ENCODE data around the gene IL18BP. TPM values are rescaled to one million over a fixed set of nuclear protein-coding genes. Genes with fewer than 3 reads are reported as not detected.

Gene IL18BP
- total and polyA plus RNA-seq, 2 donors (not counting 3 experiments of a cell fraction or from before 2014, with no cell fraction given) = 12.9 to 20.1 TPM

GRCh38 chr11:72005347-72006260, 6.9 kb downstream of the IL18BP start:
- H3K27ac ChIP-seq (ENCODE audit: insufficient read depth, low read depth, low read length) = no peak overlapping the region
- no peaks in the 10 kb centered on the region for H3K9me1 ChIP-seq (replicated peaks; ENCODE audit: control insufficient read depth, extremely low read depth, insufficient read depth, low read length)
- intact Hi-C loops (cut with micrococcal nuclease) (no loop called here), dilution Hi-C loops (cut with MboI; ENCODE audit: extremely low pct_ligation_motif_present, low sequenced_read_pairs) (no loop called here)
- H3K79me2 ChIP-seq (ENCODE audit: control insufficient read depth, insufficient read depth, low read length) = no peaks in the 10 kb centered on the region
- BruUV-seq (replicated peaks) = no TSS peak
- ChIA-PET CTCF (interaction anchor here (0.6 to 2.0 kb wide), 3 partner anchors 13 to 29 kb away, joined by 3 to 7 read pairs (median 5); no protein-coding TSS in a partner anchor), POLR2A (no interaction called here)
- H3K4me3 ChIP-seq (replicated peaks in 1 of 3; ENCODE audit: insufficient read depth in 1 of 3, low read depth in 1 of 3, low read length in 3 of 3) = no peak overlapping the region
- FAIRE-seq (peak; percentile 73), DNase-seq (ENCODE audit: low read depth, low spot score) (peak; percentile 42)
- H3K27me3 ChIP-seq (ENCODE audit: control insufficient read depth in 2 of 2, insufficient read depth in 2 of 2, low read length in 2 of 2) = no peaks in the 10 kb centered on the region
- no peaks in the 10 kb centered on the region for H4K20me1 ChIP-seq (replicated peaks; ENCODE audit: control insufficient read depth, extremely low read depth, insufficient read depth, low read length)
- peaks cover 23 to 77% of the 10 kb centered on the region in 2 experiments for H3K36me3 ChIP-seq (ENCODE audit: control insufficient read depth in 2 of 2, extremely low read depth in 1 of 2, insufficient read depth in 2 of 2, low read length in 2 of 2)
- no peak overlapping the region for H2AFZ ChIP-seq (ENCODE audit: low read depth, low read length)
- H3K4me1 ChIP-seq (ENCODE audit: control insufficient read depth, extremely low read depth, insufficient read depth, low read length) = peaks cover 7% of the 10 kb centered on the region
- H3K9ac ChIP-seq (replicated peaks; ENCODE audit: extremely low read depth, insufficient read depth, low read length) = no peak overlapping the region
- H3K9me3 ChIP-seq (replicated peaks; ENCODE audit: control insufficient read depth, insufficient read depth, low read length) = no peaks in the 10 kb centered on the region
- no peak overlapping the region for H3K4me2 ChIP-seq (ENCODE audit: insufficient read depth, low read length)
- TF ChIP-seq MAX (IDR thresholded peaks at IDR 0.05; ENCODE audit: insufficient read depth, insufficient read length) = no peak
- no peak for TF ChIP-seq CTCF (IDR thresholded peaks at IDR 0.05; ENCODE audit: extremely low read depth in 1 of 2, insufficient read depth in 1 of 2, low read depth in 1 of 2, low read length in 2 of 2)
- TF ChIP-seq POLR2A (IDR thresholded peaks at IDR 0.05; ENCODE audit: low read depth, low read length) = no peak
- no peak for TF ChIP-seq POLR2AphosphoS5 (IDR thresholded peaks at IDR 0.05; ENCODE audit: insufficient read depth, low read depth, low read length)
- no peak for TF ChIP-seq FOS (IDR thresholded peaks at IDR 0.05; ENCODE audit: borderline replicate concordance, insufficient read depth, low read length)
- no peak for TF ChIP-seq GATA2 (IDR thresholded peaks at IDR 0.05; ENCODE audit: insufficient read depth, insufficient read length, low read depth, low read length)
- no peak for TF ChIP-seq JUN (IDR thresholded peaks at IDR 0.05; ENCODE audit: borderline replicate concordance, insufficient read depth, insufficient read length, low read depth)
- no peak for TF ChIP-seq EZH2 (IDR thresholded peaks at IDR 0.05; ENCODE audit: borderline replicate concordance, low read depth, low read length, severe bottlenecking)
- no peak for TF ChIP-seq MYC (IDR thresholded peaks at IDR 0.05; ENCODE audit: low read depth, low read length)
